ENCODE data around the gene RBSN. TPM values are rescaled to one million over a fixed set of nuclear protein-coding genes. Genes with fewer than 3 reads are reported as not detected.
A peak's percentile ranks its signal among the peaks of the same experiment; 100 is the strongest.

Gene RBSN
- total RNA-seq, 1 donor from 2014 or later, result 29.0 TPM

- intact Hi-C loops (cut with micrococcal nuclease), result loop anchor here (1.0 to 2.0 kb wide), 6 partner anchors 34 to 760 kb away; partner anchors contain the start of genes BTD, CAPN7, CCDC174 and EAF1
- H3K27ac Mint-ChIP-seq, result peak overlapping the region; percentile 89
- H3K9me3 Mint-ChIP-seq, result no peaks in the 10 kb centered on the region
- H3K4me3 Mint-ChIP-seq, result peak overlapping the region; percentile 96
- ChIA-PET POLR2A (interaction anchor here (0.6 to 6.2 kb wide), 16 partner anchors 10 to 921 kb away, joined by 3 to 51 read pairs (median 6); partner anchors contain the start of genes CAPN7, CCDC174, LSM3 and MRPS25), CTCF (no interaction called here)
- ATAC-seq (ENCODE audit: low read depth) (peak; percentile 18), DNase-seq (no peak)
- peaks cover 34% of the 10 kb centered on the region for H3K36me3 Mint-ChIP-seq (ENCODE audit: low read depth)
- H3K27me3 Mint-ChIP-seq, result peaks cover 7% of the 10 kb centered on the region
- TF ChIP-seq CTCF (IDR thresholded peaks at IDR 0.05), result no peak
- peaks cover 27% of the 10 kb centered on the region for H3K4me1 Mint-ChIP-seq
These were observed 583 bp upstream of the RBSN start for GRCh38 chr3:15099364-15100098.

GRCh38 chr3:15097891-15098290 is 1.1 kb downstream of the RBSN start:
- H3K27ac Mint-ChIP-seq, result peak overlapping the region; percentile 89

GRCh38 chr3:15096046-15096445 is 2.9 kb downstream of the RBSN start:
- ChIA-PET CTCF (interaction anchor here (1.2 kb wide), 1 partner anchor 13 kb away, joined by 3 read pairs; no protein-coding TSS in a partner anchor), POLR2A (interaction anchor here (6.2 kb wide), 1 partner anchor 31 kb away, joined by 51 read pairs; the partner anchor contains the start of gene MRPS25)
- H3K36me3 Mint-ChIP-seq (ENCODE audit: low read depth), result peaks cover 54% of the 10 kb centered on the region
- ATAC-seq (ENCODE audit: low read depth) (no peak), DNase-seq (no peak)
- no peaks in the 10 kb centered on the region for H3K9me3 Mint-ChIP-seq
- H3K4me1 Mint-ChIP-seq, result peaks cover 27% of the 10 kb centered on the region
- no peak overlapping the region for H3K4me3 Mint-ChIP-seq
- intact Hi-C loops (cut with micrococcal nuclease), result no loop called here
- no peaks in the 10 kb centered on the region for H3K27me3 Mint-ChIP-seq
- H3K27ac Mint-ChIP-seq, result no peak overlapping the region
- TF ChIP-seq CTCF (IDR thresholded peaks at IDR 0.05), result no peak

More at GRCh38 chr3:15097891-15098290, 1.1 kb downstream of the RBSN start:
- H3K4me1 Mint-ChIP-seq, result peaks cover 27% of the 10 kb centered on the region
- H3K9me3 Mint-ChIP-seq, result no peaks in the 10 kb centered on the region
- POLR2A ChIA-PET, result interaction anchor here (1.0 to 6.2 kb wide), 10 partner anchors 8 to 1167 kb away, joined by 3 to 51 read pairs (median 8); partner anchors contain the start of genes CAPN7, DPH3, MRPS25 and NR2C2
- peaks cover 48% of the 10 kb centered on the region for H3K36me3 Mint-ChIP-seq (ENCODE audit: low read depth)
- H3K27me3 Mint-ChIP-seq, result peaks cover 7% of the 10 kb centered on the region
- intact Hi-C loops (cut with micrococcal nuclease), result loop anchor here (1.0 to 2.0 kb wide), 4 partner anchors 48 to 503 kb away; partner anchors contain the start of genes BTD, EAF1, HACL1 and METTL6
- TF ChIP-seq CTCF (IDR thresholded peaks at IDR 0.05), result no peak
- peak; percentile 24 for DNase-seq
- CTCF ChIA-PET, result interaction anchor here (1.6 kb wide), 1 partner anchor 10 kb away, joined by 6 read pairs; no protein-coding TSS in a partner anchor
- H3K4me3 Mint-ChIP-seq, result peak overlapping the region; percentile 96
- peak; percentile 19 for ATAC-seq (ENCODE audit: low read depth)

- peaks cover 68% of the 10 kb centered on the region for H3K36me3 Mint-ChIP-seq (ENCODE audit: low read depth)
- H3K27ac Mint-ChIP-seq, result no peak overlapping the region
- no peak overlapping the region for H3K4me3 Mint-ChIP-seq
- H3K9me3 Mint-ChIP-seq, result no peaks in the 10 kb centered on the region
- no peak for TF ChIP-seq CTCF (IDR thresholded peaks at IDR 0.05)
- no peak for DNase-seq
- POLR2A ChIA-PET, result interaction anchor here (1.1 kb wide), 1 partner anchor 44 kb away, joined by 5 read pairs; no protein-coding TSS in a partner anchor
- intact Hi-C loops (cut with micrococcal nuclease), result no loop called here
- H3K4me1 Mint-ChIP-seq, result peaks cover 21% of the 10 kb centered on the region
- CTCF ChIA-PET, result no interaction called here
- H3K27me3 Mint-ChIP-seq, result no peaks in the 10 kb centered on the region
- ATAC-seq (ENCODE audit: low read depth), result no peak
These were observed 4.6 kb downstream of the RBSN start for GRCh38 chr3:15094187-15094875.

- Mint-ChIP-seq H3K4me1 (peaks cover 7% of the 10 kb centered on the region), H3K4me3 (no peak overlapping the region), H3K9me3 (no peaks in the 10 kb centered on the region), H3K36me3 (ENCODE audit: low read depth) (peaks cover 60% of the 10 kb centered on the region), H3K27ac (no peak overlapping the region), H3K27me3 (no peaks in the 10 kb centered on the region)
- no peak for TF ChIP-seq CTCF (IDR thresholded peaks at IDR 0.05)
- DNase-seq, result no peak
- ATAC-seq (ENCODE audit: low read depth), result no peak
- ChIA-PET CTCF (no interaction called here), POLR2A (no interaction called here)
- intact Hi-C loops (cut with micrococcal nuclease), result no loop called here
These were observed 6.3 kb downstream of the RBSN start for GRCh38 chr3:15092686-15093085.

Measured in activated B cell treated with CpG ODN at 0.5 μM for 24 hours (primary cell).